Sigmoid colon (tissue), 7 donors: ENCODE data around the gene ADAMTS17. TPM values are rescaled to one million over a fixed set of nuclear protein-coding genes. Genes with fewer than 3 reads are reported as not detected.

Source experiments
- DNase-seq: peaks from one replicate; pipeline ENCODE4 v3.0.0-alpha.2; 2019
- H3K27ac ChIP-seq, 4 donors: fragments of 200-600 bp; sonication (generic); one replicate each; pipeline ENCODE4 v1.5.1; 2016 to 2019; ENCODE audit warnings: mild to moderate bottlenecking in 1 of 4
- H3K27me3 ChIP-seq, 3 donors: fragments of 200-600 bp; sonication (generic); one replicate each; pipeline ENCODE4 v1.5.1; 2019; ENCODE audit warnings: mild to moderate bottlenecking in 1 of 3
- H3K36me3 ChIP-seq, 4 donors: fragments of 200-600 bp; sonication (generic); one replicate each; pipeline ENCODE4 v1.5.1; 2016 to 2019
- H3K4me1 ChIP-seq, 4 donors: fragments of 200-600 bp; sonication (generic); one replicate each; pipeline ENCODE4 v1.5.1; 2017 to 2019
- H3K4me3 ChIP-seq, 4 donors: fragments of 200-600 bp; sonication (generic); one replicate each; pipeline ENCODE4 v1.5.1; 2017 to 2019; ENCODE audit warnings: mild to moderate bottlenecking in 2 of 4, moderate library complexity in 1 of 4
- H3K9me3 ChIP-seq, 4 donors: fragments of 200-600 bp in 3 of 4; sonication (generic) in 3 of 4; one replicate each; pipeline versions ENCODE4 v1.5.1 to v1.6.1; 2013 to 2019
- EP300 ChIP-seq, 4 donors: sonication (generic); formaldehyde crosslinking; IDR thresholded peaks; one replicate each; pipeline ENCODE4 v1.6.1; 2017; ENCODE audit warnings: antibody characterized with exemption in 4 of 4
- POLR2A ChIP-seq, 2 donors: fragments of 450-650 bp; IDR thresholded peaks; one replicate each; pipeline ENCODE4 v1.6.1; 2016; ENCODE audit warnings: antibody characterized with exemption in 2 of 2, mild to moderate bottlenecking in 2 of 2, moderate library complexity in 2 of 2
- POLR2AphosphoS5 ChIP-seq, 4 donors: sonication (generic); formaldehyde crosslinking; IDR thresholded peaks; one replicate each; pipeline ENCODE4 v1.6.1; 2017; ENCODE audit warnings: antibody characterized with exemption in 4 of 4
- WGBS, 2 donors: extraction: QIAGEN DNeasy Blood & Tissue Kit; methylation state at CpG; one replicate each; pipeline ENCODE4 v1.1.7; 2013; 5-methylcytosine and 5-hydroxymethylcytosine counted together
- intact Hi-C: fragments of 100-400 bp; cut with DNase I; formaldehyde crosslinking; loops from one replicate; pipeline ENCODE4 v1.15.1; 2023
- polyA plus RNA-seq, 3 donors: library from polyadenylated mRNA; stranded (reverse); fragments of 200-250 nt; gene quantifications; one replicate each; pipeline ENCODE4 v1.2.3, GENCODE V29; 2013
- total RNA-seq, 4 donors: library from RNA; depleted of rRNA; stranded (reverse); fragments of >200 nt; gene quantifications; one replicate each; pipeline ENCODE4 v1.1.0, GENCODE V29; 2016
- TF ChIP-seq, protein P1 (sequence below), 4 experiments: fragments of 450-650 bp in 3 of 4; fragments of 200-600 bp in 1 of 4; IDR thresholded peaks; one replicate each; pipeline ENCODE4 v1.5.1; 2016 to 2019; ENCODE audit warnings: antibody characterized with exemption in 4 of 4, mild to moderate bottlenecking in 3 of 4, moderate library complexity in 2 of 4
- donor health status: healthy with polysubstance abuse.
- donor health status: Bipolar disorder and iron deficiency.
- donor health status: healthy.

Gene ADAMTS17
- total and polyA plus RNA-seq, 7 donors, result 0.46 to 3.6 (median 1.2) TPM

DNA sequence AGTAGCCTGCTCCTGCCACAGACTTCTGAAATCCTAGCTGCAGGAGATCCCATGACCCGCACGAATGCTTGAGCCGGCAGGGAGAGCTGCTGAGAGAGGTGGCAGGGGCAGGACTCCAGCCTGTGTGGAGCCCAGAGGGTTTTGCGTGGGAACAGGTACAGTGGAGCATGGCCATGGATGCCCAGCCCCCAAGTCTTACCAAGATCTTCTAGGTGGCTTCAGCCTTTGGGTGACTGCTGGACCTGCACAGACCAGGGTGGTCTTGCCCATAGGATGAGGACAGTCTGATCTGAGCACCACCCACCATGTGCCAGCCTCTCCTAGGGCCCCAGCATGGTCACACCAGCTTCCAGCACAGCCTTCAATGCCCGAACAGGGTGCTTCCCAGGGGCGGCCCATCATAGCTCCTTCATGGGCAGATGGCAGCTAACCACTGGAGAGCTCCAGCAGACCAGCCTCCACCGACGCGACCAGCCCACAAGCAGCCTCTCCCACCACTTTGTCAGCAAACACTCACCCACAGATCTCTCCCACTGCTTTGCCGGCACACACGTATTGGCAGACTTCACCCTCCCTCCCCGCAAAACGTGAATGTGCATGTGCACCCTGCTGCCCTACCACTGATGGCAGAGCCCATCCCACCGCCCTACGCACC, 56.0 kb downstream of the ADAMTS17 start:
- H3K36me3 ChIP-seq, result no peaks in the 10 kb centered on the region
- no peak for DNase-seq
- no peak overlapping the region for H3K27ac ChIP-seq
- no peak for TF ChIP-seq POLR2AphosphoS5 (IDR thresholded peaks at IDR 0.05)
- TF ChIP-seq EP300 (IDR thresholded peaks at IDR 0.05), result no peak
- TF ChIP-seq, protein P1, sequence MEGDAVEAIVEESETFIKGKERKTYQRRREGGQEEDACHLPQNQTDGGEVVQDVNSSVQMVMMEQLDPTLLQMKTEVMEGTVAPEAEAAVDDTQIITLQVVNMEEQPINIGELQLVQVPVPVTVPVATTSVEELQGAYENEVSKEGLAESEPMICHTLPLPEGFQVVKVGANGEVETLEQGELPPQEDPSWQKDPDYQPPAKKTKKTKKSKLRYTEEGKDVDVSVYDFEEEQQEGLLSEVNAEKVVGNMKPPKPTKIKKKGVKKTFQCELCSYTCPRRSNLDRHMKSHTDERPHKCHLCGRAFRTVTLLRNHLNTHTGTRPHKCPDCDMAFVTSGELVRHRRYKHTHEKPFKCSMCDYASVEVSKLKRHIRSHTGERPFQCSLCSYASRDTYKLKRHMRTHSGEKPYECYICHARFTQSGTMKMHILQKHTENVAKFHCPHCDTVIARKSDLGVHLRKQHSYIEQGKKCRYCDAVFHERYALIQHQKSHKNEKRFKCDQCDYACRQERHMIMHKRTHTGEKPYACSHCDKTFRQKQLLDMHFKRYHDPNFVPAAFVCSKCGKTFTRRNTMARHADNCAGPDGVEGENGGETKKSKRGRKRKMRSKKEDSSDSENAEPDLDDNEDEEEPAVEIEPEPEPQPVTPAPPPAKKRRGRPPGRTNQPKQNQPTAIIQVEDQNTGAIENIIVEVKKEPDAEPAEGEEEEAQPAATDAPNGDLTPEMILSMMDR (IDR thresholded peaks at IDR 0.05), result no peak
- no peak for TF ChIP-seq POLR2A (IDR thresholded peaks at IDR 0.05)
- peaks cover 0 to 12% (median 4%) of the 10 kb centered on the region in 4 donors for H3K4me1 ChIP-seq
- no peaks in the 10 kb centered on the region for H3K27me3 ChIP-seq
- peaks cover 0 to 3% (median 0%) of the 10 kb centered on the region in 4 donors for H3K9me3 ChIP-seq
- intact Hi-C loops, result no loop called here
- WGBS, 2 donors, result 94 to 97% methylated on average over 15 of the region's 15 CpGs
- H3K4me3 ChIP-seq, result no peak overlapping the region

DNA sequence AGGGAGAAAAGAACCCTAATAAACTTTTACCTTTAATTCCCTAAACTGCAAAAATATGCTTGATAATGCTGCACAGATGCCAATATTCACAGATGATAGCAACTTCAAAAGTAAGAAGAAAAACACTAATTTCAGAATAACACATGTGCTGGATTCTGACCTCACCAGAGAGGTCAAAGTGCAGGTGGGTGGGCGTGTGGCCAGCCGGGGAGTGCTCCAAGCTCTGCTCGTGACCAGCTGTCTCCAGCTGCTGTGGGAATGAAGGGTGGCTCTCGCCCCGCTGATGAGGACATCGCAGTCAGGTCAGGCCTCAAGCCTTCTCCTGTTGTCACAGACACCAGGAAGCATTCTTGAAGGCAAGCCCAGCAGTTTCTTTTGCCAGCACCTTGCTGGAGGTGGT, 57.1 kb downstream of the ADAMTS17 start:
- H3K27ac ChIP-seq, result peak overlapping the region in 1 of 4 donors; percentile 25
- no peaks in the 10 kb centered on the region for H3K36me3 ChIP-seq
- H3K4me1 ChIP-seq, result peaks cover 0 to 12% (median 4%) of the 10 kb centered on the region in 4 donors
- H3K27me3 ChIP-seq, result no peaks in the 10 kb centered on the region
- intact Hi-C loops, result no loop called here
- H3K4me3 ChIP-seq, result no peak overlapping the region
- peaks cover 0 to 3% (median 0%) of the 10 kb centered on the region in 4 donors for H3K9me3 ChIP-seq
- 18 to 44% methylated on average over 6 of the region's 6 CpGs for whole genome bisulfite sequencing, 2 donors
- peak in 3 of 4 donors; percentile 12 to 68 (median 65) for TF ChIP-seq POLR2AphosphoS5 (IDR thresholded peaks at IDR 0.05)
- TF ChIP-seq, protein P1 (IDR thresholded peaks at IDR 0.05), result no peak
- DNase-seq, result peak; percentile 90

DNA sequence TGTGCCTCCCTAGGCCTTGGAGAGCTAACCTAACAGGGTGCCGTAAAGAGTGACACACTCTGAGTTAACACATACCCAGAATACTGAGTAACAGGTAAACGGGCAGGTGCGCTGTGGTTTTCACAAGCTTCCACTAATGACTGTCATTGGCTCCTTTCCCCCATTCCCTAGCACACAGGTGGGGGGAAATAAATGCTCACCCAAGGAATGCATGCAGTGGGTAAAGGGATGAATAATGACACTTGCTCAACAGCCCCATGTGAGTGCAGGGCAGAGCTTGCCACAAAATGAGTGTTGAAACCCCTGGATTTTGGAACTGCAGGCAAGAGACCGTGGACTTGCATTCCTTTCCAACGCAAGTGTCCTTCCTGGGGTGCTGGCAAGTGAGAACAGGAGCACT, 57.6 kb downstream of the ADAMTS17 start:
- no peak for DNase-seq
- H3K27me3 ChIP-seq, result no peaks in the 10 kb centered on the region
- WGBS, 2 donors, result 59 to 84% methylated on average over 5 of the region's 5 CpGs
- TF ChIP-seq, protein P1 (IDR thresholded peaks at IDR 0.05), result no peak
- TF ChIP-seq EP300 (IDR thresholded peaks at IDR 0.05) (no peak), POLR2AphosphoS5 (IDR thresholded peaks at IDR 0.05) (no peak), POLR2A (IDR thresholded peaks at IDR 0.05) (no peak)
- peaks cover 0 to 12% (median 4%) of the 10 kb centered on the region in 4 donors for H3K4me1 ChIP-seq
- peaks cover 0 to 3% (median 0%) of the 10 kb centered on the region in 4 donors for H3K9me3 ChIP-seq
- H3K4me3 ChIP-seq, result no peak overlapping the region
- intact Hi-C loops, result no loop called here
- H3K36me3 ChIP-seq, result no peaks in the 10 kb centered on the region
- no peak overlapping the region for H3K27ac ChIP-seq

DNA sequence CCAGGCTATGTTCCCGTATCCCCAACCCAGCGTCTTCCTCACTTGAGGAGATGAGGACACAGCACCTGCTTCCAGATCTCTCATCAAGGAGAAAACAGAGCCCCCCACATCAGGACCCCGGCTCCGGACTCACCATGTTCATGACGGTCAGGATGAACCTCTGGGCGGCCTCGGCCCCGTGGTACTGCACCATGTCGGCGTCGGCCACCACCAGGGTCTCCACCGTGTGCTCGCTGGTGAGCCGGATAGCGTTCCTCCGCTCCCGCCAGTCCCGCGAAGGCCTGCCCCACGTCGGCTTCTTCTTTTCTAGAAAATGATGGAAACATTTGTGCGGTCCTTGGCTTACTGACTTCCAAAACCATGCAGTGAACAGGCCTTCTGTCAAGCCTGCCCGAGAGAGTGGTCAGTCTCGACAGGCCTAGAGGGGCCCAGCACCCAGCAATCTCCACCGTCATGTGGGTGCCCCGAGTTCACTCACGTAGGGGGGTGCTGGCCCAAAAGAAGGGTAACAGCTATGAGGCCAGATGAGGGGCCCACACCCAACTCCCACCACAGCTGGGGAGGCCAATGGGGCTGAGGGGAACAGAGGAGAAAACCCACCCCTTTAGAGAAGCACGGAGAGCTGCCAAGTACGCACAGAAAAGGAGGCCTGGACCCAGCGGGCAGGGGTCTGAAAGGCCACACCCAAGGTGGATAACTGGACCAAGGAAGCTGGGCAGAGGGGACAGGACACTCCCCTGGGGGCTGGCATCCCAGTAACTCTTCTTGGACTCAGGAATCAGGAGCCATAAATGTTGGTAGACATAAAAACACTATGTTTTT, 60.5 kb downstream of the ADAMTS17 start:
- TF ChIP-seq POLR2AphosphoS5 (IDR thresholded peaks at IDR 0.05), result no peak
- TF ChIP-seq POLR2A (IDR thresholded peaks at IDR 0.05), result no peak
- TF ChIP-seq, protein P1 (IDR thresholded peaks at IDR 0.05), result no peak
- no peak for TF ChIP-seq EP300 (IDR thresholded peaks at IDR 0.05)
- Histone ChIP-seq H3K36me3 (no peaks in the 10 kb centered on the region), H3K9me3 (no peaks in the 10 kb centered on the region), H3K4me3 (no peak overlapping the region), H3K27ac (no peak overlapping the region), H3K4me1 (peaks cover 0 to 23% (median 4%) of the 10 kb centered on the region in 4 donors), H3K27me3 (peaks cover 0 to 3% (median 0%) of the 10 kb centered on the region in 3 donors)
- intact Hi-C loops, result no loop called here
- 87 to 97% methylated on average over 30 of the region's 30 CpGs for WGBS, 2 donors
- no peak for DNase-seq
